Measurements from ENCODE around the gene ADAM15.

DNA sequence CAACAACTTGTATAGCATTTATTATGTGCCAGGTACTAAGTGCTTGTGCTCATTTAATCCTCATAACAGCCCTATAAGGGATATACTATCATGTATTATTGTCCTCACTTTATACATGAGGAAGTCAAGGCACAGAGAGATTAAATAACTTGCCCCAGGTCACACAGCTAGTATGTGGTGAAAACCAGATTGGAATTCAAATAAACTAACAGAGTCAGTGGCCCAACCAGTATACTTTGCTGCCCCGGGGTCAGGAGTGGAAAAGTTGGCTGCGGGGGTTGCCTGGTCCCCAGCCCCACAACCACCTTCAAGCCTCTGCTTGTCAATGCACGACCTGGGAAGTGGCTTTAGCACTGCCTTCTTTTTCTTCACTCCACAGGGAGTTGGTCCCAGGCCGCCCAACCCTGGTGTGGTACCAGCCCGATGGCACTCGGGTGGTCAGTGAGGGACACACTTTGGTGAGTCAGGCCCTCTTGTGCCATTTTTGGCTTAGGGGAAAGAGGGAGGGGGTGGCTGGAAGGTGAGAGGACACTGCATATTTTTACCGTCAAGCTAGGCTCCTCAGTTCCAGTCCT, 2.5 kb downstream of the ADAM15 start:
- TF ChIP-seq, protein P1, sequence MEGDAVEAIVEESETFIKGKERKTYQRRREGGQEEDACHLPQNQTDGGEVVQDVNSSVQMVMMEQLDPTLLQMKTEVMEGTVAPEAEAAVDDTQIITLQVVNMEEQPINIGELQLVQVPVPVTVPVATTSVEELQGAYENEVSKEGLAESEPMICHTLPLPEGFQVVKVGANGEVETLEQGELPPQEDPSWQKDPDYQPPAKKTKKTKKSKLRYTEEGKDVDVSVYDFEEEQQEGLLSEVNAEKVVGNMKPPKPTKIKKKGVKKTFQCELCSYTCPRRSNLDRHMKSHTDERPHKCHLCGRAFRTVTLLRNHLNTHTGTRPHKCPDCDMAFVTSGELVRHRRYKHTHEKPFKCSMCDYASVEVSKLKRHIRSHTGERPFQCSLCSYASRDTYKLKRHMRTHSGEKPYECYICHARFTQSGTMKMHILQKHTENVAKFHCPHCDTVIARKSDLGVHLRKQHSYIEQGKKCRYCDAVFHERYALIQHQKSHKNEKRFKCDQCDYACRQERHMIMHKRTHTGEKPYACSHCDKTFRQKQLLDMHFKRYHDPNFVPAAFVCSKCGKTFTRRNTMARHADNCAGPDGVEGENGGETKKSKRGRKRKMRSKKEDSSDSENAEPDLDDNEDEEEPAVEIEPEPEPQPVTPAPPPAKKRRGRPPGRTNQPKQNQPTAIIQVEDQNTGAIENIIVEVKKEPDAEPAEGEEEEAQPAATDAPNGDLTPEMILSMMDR (IDR thresholded peaks at IDR 0.05), result no peak
- TF ChIP-seq ZFX (IDR thresholded peaks at IDR 0.05; ENCODE audit: borderline replicate concordance), result no peak

Data from 22Rv1 (cell line).